GM21825 (cell line): Measurements from ENCODE around the gene CLEC17A.
A peak's percentile ranks its signal among the peaks of the same experiment; 100 is the strongest.
"Not testable (repeated sequence)": the region's sequence is repeated elsewhere in the genome, so short reads cannot be mapped to it uniquely, and the experiment has no call there.

Experiments
- ATAC-seq: cut with Tn5 transposase; IDR thresholded peaks from one replicate; pipeline ENCODE4 v1.9.1; 2021; ENCODE audit warnings: mild to moderate bottlenecking, moderate library complexity; ENCODE audit not compliant: unreplicated experiment

The CLEC17A gene

DNA sequence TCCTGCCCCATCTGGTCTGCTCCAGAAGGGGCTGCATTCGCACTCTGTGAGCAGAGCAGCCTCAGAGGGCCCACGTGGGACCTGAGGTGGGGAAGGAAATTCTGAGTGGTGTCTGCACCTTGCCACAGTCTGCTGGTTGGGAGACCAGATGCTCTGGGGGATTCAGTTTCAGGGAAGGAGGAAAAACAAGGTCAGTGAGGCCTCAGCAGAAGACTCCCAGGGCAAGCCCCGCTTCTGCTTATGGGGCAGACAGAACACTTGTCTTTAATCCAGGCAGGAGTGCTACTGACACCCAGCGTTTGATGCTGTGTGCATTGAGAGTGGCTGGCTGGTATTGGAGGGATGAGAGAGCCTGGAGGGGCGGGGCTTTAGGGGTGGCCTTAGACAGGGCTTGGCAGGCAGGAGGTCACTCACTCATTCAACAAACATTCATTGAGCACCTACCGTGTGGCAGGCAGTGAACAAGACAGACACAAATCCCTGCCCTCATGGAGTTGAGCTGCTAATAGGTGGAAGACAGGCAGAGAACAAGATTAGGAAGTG is 4.9 kb upstream of the CLEC17A start:
- ATAC-seq, result peak; percentile 36

DNA sequence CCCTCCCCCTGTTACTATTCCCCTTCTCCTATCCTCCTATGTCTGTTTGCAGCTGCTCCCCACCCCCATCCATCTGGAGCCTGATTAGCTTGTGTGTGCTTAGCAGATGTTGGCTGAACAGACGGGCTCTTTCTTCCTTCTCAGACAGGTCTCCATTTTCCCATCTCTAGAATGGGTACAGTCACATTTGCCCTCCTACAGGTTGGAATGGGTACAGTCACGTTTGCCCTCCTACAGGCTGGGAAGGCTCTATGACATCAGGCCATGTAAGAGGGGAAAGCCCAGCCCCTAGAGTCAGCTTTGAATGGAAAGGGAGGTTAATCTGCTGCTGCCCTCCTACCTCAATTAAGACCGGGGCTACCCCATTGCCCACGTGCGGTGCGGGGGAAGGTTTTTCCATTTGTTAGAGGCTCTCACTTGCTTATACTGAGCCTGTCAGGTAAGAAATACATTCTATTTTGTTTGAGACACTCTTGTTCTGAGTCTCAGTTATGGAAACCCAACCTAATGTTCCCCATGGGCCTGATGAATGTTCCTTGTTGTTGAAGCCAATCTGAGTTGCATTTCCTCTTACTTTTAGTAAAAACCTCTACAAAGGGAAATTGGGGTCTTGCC is 2.2 kb upstream of the CLEC17A start:
- ATAC-seq, result no peak

- ATAC-seq, result not testable (repeated sequence)
Observed at GRCh38 chr19:14584372-14584771, 1.5 kb downstream of the CLEC17A start.

GRCh38 chr19:14585187-14585586 is 2.3 kb downstream of the CLEC17A start:
- ATAC-seq, result peak; percentile 58

GRCh38 chr19:14589433-14589832 is 6.5 kb downstream of the CLEC17A start:
- ATAC-seq, result not testable (repeated sequence)

DNA sequence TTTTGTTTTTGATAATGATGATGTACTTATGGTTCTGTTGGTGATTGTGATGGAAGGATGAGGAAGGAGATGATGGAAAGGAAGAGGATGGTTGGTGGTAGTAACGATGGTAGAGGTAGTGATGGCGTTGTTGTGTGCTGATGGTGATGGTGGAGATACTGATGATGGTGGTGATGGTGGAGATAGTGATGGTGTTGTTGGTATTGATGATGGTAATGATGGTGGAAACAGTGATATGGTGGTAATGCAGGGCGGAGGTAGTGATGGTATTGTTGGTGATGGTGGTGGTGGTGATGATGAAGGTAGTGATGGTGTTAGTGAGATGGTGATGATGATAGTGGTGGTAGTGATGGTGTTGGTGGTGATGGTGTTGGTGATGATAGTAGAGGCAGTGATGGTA is 12.7 kb downstream of the CLEC17A start:
- ATAC-seq, result no peak

DNA sequence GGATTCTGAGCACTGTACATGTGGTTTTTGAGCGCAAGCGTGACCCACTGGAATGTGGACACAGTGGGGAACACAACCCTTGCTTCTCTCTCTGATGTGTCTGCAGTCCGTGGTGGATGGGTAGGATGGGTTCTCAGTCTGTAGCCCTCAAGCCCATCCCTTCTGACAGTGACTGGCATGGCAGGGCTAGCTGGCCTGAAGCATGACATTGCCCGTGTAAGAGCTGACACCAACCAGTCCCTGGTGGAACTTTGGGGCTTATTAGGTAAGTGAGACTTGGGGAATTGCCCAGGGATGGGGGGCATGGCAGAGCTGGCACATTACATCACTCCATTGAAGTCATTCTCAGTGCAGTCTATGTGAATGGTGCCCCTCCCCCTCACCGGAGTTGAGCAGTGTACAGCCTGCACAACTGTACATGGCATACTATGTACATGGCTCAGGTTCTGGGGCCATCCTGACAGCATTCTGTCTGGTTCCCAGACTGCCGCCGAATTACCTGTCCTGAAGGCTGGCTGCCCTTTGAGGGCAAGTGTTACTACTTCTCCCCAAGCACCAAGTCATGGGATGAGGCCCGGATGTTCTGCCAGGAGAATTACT is 16.8 kb downstream of the CLEC17A start:
- ATAC-seq, result no peak

DNA sequence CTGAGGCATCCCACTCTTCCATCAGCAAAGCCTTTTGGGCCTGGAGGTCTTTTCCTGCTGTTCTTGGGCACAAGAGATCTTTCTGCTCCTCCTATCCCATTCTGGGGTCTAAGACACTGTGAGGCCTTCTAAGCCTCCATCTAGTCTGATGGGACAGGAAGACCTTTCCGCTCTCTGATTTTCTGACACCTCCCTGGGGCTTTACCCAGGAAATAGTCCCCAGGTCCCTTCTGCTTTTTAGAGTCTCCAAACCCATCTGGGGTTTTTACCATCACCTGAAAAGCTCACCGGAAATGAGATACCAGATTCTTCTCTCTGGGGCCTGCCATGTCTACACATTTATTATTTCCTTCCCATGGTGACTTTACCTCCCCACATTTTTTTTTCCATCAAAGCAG is 21.1 kb downstream of the CLEC17A start:
- peak; percentile 65 for ATAC-seq

GRCh38 chr19:14606627-14607026 is 23.7 kb downstream of the CLEC17A start:
- ATAC-seq, result no peak

DNA sequence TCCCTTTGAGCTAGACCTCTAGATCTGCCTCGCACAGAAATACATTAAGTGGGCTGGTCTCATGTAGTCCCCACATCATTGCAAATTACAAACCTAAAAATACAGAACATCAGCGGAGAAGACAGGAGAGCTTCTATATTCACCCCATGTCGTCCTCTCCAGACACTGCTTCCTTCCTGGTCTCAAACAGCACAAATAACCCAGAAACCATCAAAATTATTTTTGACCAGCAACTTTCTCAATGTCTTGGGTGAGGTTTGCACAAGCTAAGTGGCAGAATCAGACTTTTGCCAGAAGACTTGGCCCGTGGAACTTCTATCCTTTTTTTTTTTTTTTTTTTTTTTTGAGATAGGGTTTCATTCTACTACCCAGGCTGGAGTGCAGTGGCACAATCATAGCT is 28.2 kb downstream of the CLEC17A start:
- no peak for ATAC-seq

- ATAC-seq, result not testable (repeated sequence)
Observed at GRCh38 chr19:14612242-14612641, 29.4 kb downstream of the CLEC17A start.

DNA sequence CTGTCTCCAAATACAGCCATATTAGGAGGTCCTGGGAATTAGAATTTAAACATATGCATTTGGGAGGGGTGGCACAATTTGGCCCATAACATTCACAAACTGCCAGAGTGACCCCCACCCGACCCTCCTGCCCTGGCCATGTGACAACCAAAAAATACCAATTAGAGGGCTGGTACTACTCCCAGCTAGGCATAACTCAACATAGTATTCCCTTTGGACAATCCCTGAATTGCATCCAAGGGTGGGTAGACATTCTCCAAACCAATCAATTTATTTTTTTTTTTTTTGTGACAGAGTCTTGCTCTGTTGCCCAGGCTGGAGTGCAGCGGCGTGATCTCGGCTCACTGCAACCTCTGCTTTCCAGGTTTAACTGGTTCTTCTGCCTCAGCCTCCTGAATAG is 29.8 kb downstream of the CLEC17A start:
- ATAC-seq, result no peak

- not testable (repeated sequence) for ATAC-seq
Observed at GRCh38 chr19:14613399-14614098, 30.7 kb downstream of the CLEC17A start.

DNA sequence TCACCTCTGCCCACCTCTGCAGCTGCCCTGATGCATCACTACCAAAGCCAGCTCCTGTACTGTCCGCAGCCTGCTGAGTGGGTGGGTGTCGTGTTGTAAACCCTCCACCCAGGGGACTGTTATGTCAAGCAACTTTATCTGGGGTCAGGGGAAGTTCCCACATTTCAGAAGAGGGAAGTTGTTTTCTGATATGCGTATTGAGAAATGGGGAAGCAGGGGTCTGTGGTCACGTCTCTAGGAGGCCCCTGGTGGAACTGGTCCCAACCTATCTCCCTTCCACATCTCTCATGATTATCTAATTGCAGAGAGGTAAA is 31.2 kb downstream of the CLEC17A start:
- ATAC-seq, result no peak

GRCh38 chr19:14615623-14616022 is 32.7 kb downstream of the CLEC17A start:
- ATAC-seq, result no peak

DNA sequence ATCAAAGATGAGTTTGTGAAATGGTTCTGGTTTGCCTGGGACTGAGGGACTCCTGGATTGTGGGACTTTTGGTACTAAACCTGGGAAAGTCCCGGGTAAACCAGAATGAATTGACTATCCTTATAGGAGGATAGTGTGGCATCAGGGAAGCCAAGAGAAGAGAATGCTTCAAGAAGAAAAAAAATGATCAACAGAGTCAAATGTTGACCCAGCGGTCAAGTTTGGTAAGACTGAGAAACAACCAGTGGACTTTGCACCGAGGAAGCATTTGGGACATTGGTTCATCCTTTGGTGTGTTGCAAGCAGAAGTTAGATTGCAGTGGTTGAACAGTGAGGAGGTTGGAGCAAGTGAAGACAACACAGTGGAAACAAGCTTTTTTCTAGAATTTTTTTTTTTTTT is 33.5 kb downstream of the CLEC17A start:
- no peak for ATAC-seq

GRCh38 chr19:14619404-14619803 is 36.5 kb downstream of the CLEC17A start:
- no peak for ATAC-seq

- ATAC-seq, result not testable (repeated sequence)
Observed at GRCh38 chr19:14624491-14624890, 41.6 kb downstream of the CLEC17A start.

- ATAC-seq, result no peak
Observed at GRCh38 chr19:14629557-14629956, 46.7 kb downstream of the CLEC17A start.

DNA sequence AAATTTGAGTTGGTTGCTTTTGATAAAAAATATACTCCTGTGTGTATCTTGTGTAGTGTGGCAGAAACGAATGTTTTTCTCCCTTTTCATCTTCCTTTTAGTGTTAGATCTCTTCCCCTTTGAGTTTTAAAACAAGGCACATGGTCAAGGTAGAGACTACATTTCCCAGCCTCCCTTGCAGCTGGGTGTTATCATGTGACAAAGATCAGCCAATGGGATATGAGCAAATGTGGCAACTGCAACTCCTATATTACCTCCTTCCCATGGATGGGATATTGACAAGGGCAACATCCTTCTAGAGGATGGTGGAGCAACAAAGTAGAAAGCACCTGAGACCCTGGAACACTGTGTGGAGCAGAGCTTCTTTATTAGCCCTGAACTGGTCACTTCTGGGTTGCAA is 49.4 kb downstream of the CLEC17A start:
- ATAC-seq, result no peak

DNA sequence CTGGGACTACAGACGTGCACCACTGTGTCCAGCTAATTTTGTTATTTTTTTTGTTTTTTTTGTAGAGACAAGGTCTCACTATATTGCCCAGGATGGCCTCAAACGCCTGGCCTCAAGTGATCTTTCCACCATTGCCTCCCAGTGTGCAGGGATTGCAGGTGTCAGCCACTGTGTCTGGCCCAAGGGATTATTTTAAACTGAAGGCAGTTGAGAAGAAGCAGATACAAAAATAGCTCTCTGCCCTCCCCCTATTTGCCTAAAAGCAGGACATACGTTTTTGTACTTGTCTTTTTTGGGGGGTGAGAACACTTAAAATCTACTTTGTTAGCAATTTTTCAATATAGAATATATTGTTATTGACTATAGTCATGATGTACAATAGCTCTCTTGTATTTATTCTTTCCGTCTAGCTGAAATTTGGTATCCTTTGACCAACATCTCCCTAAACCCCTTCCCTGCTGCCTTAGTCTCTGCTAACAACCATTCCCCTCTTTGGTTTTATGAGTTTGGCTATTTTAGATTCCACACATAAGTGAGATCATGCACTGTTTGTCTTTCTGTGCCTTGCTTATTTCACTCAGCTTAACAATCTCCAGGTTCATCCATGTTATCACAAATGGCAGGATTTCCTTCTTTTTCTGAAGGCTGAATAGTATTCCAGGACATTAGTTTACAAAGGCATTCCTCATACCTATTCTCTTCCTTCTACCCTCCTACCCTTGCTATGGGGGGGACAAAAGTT is 56.8 kb downstream of the CLEC17A start:
- ATAC-seq, result no peak

GRCh38 chr19:14648506-14648905 is 65.6 kb downstream of the CLEC17A start:
- ATAC-seq, result no peak
